ENCODE results near the gene STK17B. TPM values are rescaled to one million over a fixed set of nuclear protein-coding genes. Genes with fewer than 3 reads are reported as not detected.

Gene STK17B
- total RNA-seq: 100 to 1,000 TPM; 141 to 143 TPM

DNA sequence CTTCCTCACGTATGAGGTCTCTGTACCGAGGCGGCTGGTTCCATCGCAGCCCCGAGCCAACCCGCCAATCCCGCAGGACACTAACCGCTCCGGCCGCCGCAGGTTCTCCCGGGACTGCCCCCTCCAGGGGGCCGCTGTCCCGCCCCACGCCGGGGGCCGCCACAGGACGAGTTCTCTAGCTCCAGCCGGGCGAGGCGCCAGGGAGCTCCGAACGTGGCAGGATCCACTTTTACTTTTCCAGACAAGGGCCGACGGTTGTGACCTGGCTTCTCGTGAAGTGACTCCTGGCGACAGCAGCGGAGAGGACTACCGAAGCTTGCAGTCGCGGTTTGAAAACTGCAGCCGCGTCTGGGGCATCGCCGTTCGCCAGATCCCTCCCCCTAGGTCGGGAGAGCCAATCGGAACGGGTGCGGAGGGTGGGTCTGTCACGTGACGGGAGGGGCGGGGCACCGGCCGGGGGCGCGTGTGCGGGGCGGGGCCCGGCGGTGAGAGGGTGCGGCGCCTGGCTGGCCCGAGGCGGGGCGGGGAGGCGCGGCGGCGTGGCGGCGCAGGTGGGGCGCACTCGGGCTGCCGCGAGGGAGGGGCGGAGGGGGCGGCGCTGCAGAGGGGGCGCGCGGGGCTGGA lies at the start of gene STK17B:
Gene STK17B (minus strand): TSS at position 331 of the 624 bp plus-strand sequence. CDS start 8,195 bp downstream, outside the sequence.
- Mint-ChIP-seq H3K9me3 (no peaks in the 10 kb centered on the region), H3K27ac (peak within 1 kb of the TSS; percentile 92), H3K4me3 (peak within 1 kb of the TSS; percentile 93), H3K4me1 (ENCODE audit: low read depth) (peaks cover 34% of the 10 kb centered on the region), H3K27me3 (ENCODE audit: low read depth) (no peaks in the 10 kb centered on the region), H3K36me3 (ENCODE audit: low read depth) (peaks cover 37% of the 10 kb centered on the region)
- intact Hi-C loops (cut with micrococcal nuclease): loop anchor here (1.0 to 10.0 kb wide), 7 partner anchors 15 to 1263 kb away; partner anchors contain the start of genes SF3B1 and SLC39A10
- CTCF ChIA-PET: interaction anchor here (0.9 to 1.8 kb wide), 5 partner anchors 9 to 105 kb away, joined by 3 to 5 read pairs (median 4); no protein-coding TSS in a partner anchor
- DNase-seq: peak; percentile 98

DNA sequence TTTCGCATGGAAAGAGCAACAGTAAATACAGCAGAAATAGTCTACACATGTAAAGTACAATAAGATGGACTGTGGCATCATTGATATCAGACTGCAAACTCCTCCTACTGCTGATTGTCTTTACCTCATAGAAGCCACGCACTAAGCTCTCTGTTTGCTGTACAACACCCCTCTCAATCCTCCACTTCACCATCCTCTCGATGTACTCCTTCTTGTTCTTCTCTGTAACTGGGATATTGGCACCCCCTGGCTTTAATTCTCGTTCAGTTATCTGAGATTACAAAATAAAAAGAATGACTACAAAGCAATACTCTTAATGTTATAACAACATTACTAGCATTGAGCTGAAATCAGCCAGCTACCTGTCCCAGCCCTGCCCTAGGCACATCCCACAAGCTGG lies 49.3 kb upstream of the STK17B start:
- Mint-ChIP-seq H3K4me1 (ENCODE audit: low read depth) (peaks cover 81% of the 10 kb centered on the region), H3K9me3 (no peaks in the 10 kb centered on the region), H3K27me3 (ENCODE audit: low read depth) (no peaks in the 10 kb centered on the region), H3K27ac (peak overlapping the region; percentile 0), H3K4me3 (peak overlapping the region; percentile 13), H3K36me3 (ENCODE audit: low read depth) (no peaks in the 10 kb centered on the region)
- intact Hi-C loops (cut with micrococcal nuclease): loop anchor here (1.0 to 5.0 kb wide), 7 partner anchors 9 to 232 kb away; no protein-coding TSS in a partner anchor
- CTCF ChIA-PET: interaction anchor here (0.6 to 5.6 kb wide), 20 partner anchors 9 to 233 kb away, joined by 3 to 52 read pairs (median 4); no protein-coding TSS in a partner anchor
- DNase-seq: peak; percentile 55

DNA sequence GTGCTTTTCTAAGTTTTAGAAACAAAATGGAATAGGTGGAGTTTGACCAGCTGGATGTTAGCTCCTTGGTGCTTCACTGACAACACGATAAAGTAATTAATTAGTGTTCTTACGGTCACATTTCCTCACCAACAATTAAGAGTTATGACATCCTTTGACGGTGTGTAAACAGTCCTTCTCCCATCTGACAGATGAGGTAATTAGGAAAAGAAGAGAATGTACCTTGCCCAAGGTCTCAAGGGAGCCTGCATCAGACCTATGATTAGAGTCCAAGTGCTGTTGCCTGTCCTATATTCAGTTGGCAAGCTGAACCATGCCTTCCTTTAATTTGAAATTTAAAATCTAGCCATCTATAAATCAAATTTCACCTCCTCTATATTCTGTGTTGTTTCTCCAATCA lies 48.3 kb upstream of the STK17B start:
- H3K4me1 Mint-ChIP-seq (ENCODE audit: low read depth): peaks cover 78% of the 10 kb centered on the region

DNA sequence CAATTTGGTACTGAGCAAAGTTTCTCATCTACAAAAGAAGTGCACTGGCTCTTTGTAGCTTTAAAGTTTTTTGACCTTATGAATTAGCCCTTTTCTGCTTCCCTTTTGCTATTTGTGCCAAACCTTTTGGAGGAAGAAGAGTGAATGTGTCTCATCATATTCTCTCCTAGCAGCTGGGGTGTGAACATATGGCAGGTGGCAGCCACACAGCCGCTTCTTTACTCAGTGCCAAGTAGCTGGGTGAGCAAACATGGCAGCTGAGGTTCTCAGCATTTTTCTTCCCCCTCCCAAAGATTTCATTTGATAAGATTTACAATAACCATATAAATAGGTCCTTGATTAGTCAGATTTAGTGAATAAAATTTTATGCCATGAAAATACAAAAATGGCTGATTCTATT lies 46.7 kb upstream of the STK17B start:
- Mint-ChIP-seq H3K9me3 (no peaks in the 10 kb centered on the region), H3K36me3 (ENCODE audit: low read depth) (no peaks in the 10 kb centered on the region), H3K27me3 (ENCODE audit: low read depth) (no peaks in the 10 kb centered on the region), H3K4me3 (no peak overlapping the region), H3K27ac (peak overlapping the region; percentile 56), H3K4me1 (ENCODE audit: low read depth) (peaks cover 77% of the 10 kb centered on the region)
- CTCF ChIA-PET: interaction anchor here (0.8 to 2.8 kb wide), 5 partner anchors 16 to 47 kb away, joined by 3 to 8 read pairs (median 4); partner anchors contain the start of gene STK17B
- intact Hi-C loops (cut with micrococcal nuclease): no loop called here
- no peak for DNase-seq

More for the DNA sequence above, 48.3 kb upstream of the STK17B start:
- no peaks in the 10 kb centered on the region for H3K27me3 Mint-ChIP-seq (ENCODE audit: low read depth)
- no peak for DNase-seq
- CTCF ChIA-PET: interaction anchor here (0.7 to 5.6 kb wide), 14 partner anchors 9 to 141 kb away, joined by 3 to 52 read pairs (median 4); no protein-coding TSS in a partner anchor
- no peak overlapping the region for H3K27ac Mint-ChIP-seq
- H3K36me3 Mint-ChIP-seq (ENCODE audit: low read depth): no peaks in the 10 kb centered on the region
- H3K9me3 Mint-ChIP-seq: no peaks in the 10 kb centered on the region
- no peak overlapping the region for H3K4me3 Mint-ChIP-seq
- intact Hi-C loops (cut with micrococcal nuclease): loop anchor here (1.0 to 5.0 kb wide), 7 partner anchors 8 to 233 kb away; no protein-coding TSS in a partner anchor

DNA sequence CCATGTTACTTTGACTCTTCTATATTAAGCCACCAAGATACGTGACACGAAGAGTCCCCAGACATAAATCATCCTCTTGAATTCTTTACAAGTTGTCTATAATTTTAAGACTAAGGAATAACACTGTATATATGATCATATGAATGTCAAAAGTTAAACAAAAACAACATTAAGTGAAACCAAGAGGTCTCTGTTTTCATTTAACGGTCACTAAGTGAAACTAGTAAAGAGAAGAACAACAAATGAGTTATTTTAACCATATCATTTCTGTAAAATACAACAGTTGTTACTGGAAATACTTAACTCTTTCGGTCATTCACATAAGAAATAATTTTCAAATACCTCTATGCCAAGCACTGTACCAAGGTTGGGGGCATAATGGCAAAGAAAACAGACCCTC lies 45.7 kb upstream of the STK17B start:
- Mint-ChIP-seq H3K36me3 (ENCODE audit: low read depth) (peaks cover 3% of the 10 kb centered on the region), H3K27me3 (ENCODE audit: low read depth) (no peaks in the 10 kb centered on the region), H3K4me3 (no peak overlapping the region), H3K4me1 (ENCODE audit: low read depth) (peaks cover 81% of the 10 kb centered on the region), H3K9me3 (no peaks in the 10 kb centered on the region), H3K27ac (no peak overlapping the region)
- DNase-seq: no peak
- intact Hi-C loops (cut with micrococcal nuclease): no loop called here
- CTCF ChIA-PET: interaction anchor here (0.8 to 2.4 kb wide), 2 partner anchors 11 to 42 kb away, joined by 4 to 9 read pairs; no protein-coding TSS in a partner anchor

DNA sequence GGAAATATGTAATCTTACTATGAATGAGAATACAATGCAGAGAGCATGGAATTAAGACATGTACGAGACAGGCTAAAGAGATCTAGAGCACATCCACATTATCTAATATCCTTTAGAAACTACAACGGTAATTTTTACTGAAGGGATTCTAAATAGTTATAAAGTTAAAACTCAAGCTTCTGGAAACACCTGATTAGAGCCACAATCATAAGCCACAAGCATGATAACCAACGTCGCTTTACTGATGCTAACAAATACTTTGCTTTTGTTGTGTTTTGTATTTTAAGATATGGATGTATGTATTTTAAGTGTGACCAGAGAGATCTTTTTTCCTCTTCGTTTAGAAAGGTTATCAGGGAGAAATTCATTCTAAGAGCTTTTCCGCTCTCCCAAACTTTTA lies 44.0 kb upstream of the STK17B start:
- Mint-ChIP-seq H3K27me3 (ENCODE audit: low read depth) (no peaks in the 10 kb centered on the region), H3K4me1 (ENCODE audit: low read depth) (peaks cover 84% of the 10 kb centered on the region), H3K4me3 (no peak overlapping the region), H3K36me3 (ENCODE audit: low read depth) (peaks cover 6% of the 10 kb centered on the region), H3K9me3 (no peaks in the 10 kb centered on the region), H3K27ac (no peak overlapping the region)
- intact Hi-C loops (cut with micrococcal nuclease): no loop called here
- CTCF ChIA-PET: interaction anchor here (0.6 to 2.4 kb wide), 2 partner anchors 13 to 74 kb away, joined by 3 to 9 read pairs; no protein-coding TSS in a partner anchor
- DNase-seq: no peak

DNA sequence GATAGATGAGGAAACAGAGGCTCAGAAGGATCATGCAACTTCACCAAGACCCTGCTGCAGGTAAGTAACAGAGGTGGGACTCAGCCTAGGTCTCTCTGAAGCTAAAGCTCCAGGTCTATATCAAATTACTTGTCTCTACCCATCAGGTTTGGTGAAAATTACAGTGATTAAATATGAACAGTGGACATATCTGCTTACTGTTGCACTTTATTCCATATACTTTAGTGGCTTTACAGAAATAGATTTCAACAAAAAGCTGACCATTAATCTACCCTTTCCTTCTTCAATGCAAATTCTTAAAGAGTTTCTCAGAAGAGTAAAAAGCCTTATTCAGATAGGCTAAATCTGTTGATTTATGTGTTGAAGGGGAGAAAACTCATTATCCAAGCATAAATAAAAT lies 42.8 kb upstream of the STK17B start:
- Mint-ChIP-seq H3K27ac (peak overlapping the region; percentile 16), H3K9me3 (no peaks in the 10 kb centered on the region), H3K27me3 (ENCODE audit: low read depth) (no peaks in the 10 kb centered on the region), H3K4me1 (ENCODE audit: low read depth) (peaks cover 82% of the 10 kb centered on the region), H3K4me3 (no peak overlapping the region), H3K36me3 (ENCODE audit: low read depth) (peaks cover 6% of the 10 kb centered on the region)
- CTCF ChIA-PET: interaction anchor here (0.6 to 1.9 kb wide), 6 partner anchors 10 to 71 kb away, joined by 3 to 6 read pairs (median 4); no protein-coding TSS in a partner anchor
- DNase-seq: no peak
- intact Hi-C loops (cut with micrococcal nuclease): no loop called here

DNA sequence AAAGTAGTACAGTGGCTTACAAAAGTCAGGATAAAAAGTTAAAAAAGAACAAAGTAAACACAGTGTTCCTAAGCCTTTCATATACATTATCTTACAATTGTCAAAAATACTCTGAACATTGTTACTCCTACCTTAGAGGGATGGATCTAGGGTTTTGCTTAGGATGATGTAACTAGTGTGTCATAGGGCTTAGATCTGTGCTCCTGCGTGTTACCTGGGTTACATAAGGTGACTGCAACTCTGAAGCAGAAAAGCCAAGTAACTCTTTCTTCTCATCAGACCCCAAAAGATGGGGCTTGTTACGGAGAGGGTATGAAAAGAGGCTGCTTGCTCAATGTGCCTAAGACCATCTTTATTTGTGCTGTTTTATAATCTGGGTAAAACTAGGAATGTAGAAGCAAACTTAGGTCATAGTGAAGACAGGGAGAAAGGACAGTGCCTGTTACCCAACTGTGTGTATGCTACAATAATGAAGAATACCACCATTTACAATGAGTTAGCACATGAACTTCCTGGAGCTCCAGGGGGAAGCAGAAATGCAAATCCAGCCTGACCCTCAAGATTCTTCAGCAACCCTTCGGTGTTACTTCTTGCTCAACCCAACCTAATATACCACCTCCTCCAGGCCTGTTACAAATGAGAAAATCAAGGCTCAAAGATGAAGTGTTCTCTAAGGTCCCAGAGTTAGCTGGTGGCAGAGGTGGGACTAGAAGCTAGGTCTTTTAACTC lies 42.0 kb upstream of the STK17B start:
- Mint-ChIP-seq H3K36me3 (ENCODE audit: low read depth) (peaks cover 6% of the 10 kb centered on the region), H3K4me3 (no peak overlapping the region), H3K9me3 (no peaks in the 10 kb centered on the region), H3K27ac (peak overlapping the region; percentile 66), H3K27me3 (ENCODE audit: low read depth) (no peaks in the 10 kb centered on the region), H3K4me1 (ENCODE audit: low read depth) (peaks cover 83% of the 10 kb centered on the region)
- intact Hi-C loops (cut with micrococcal nuclease): no loop called here
- CTCF ChIA-PET: interaction anchor here (1.2 to 1.9 kb wide), 4 partner anchors 11 to 70 kb away, joined by 3 to 6 read pairs (median 5); no protein-coding TSS in a partner anchor
- DNase-seq: no peak

DNA sequence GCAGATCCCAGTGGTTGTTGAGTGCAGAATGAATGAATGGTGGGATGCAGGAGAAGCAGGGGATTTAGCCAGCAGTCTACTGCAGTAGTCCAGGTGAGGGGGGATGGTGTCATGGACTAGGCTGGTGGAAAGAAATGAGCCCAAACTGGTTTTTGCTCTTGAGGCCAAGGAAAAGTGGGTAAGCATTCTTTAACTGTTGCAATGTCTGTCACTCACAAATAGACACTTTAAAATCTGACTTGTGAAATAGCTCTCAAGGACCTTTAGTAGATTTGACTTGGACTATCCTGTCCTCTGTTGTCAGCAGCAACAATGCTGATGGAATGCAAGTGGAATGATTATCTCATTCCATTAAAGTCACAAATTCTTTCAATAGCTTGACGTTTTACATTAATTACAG lies 37.5 kb upstream of the STK17B start:
- intact Hi-C loops (cut with micrococcal nuclease): no loop called here
- DNase-seq: no peak
- Mint-ChIP-seq H3K4me3 (no peak overlapping the region), H3K9me3 (no peaks in the 10 kb centered on the region), H3K4me1 (ENCODE audit: low read depth) (peaks cover 52% of the 10 kb centered on the region), H3K27ac (no peak overlapping the region), H3K36me3 (ENCODE audit: low read depth) (peaks cover 6% of the 10 kb centered on the region), H3K27me3 (ENCODE audit: low read depth) (no peaks in the 10 kb centered on the region)
- CTCF ChIA-PET: interaction anchor here (0.6 to 1.4 kb wide), 3 partner anchors 12 to 67 kb away, joined by 3 to 4 read pairs (median 3); no protein-coding TSS in a partner anchor

DNA sequence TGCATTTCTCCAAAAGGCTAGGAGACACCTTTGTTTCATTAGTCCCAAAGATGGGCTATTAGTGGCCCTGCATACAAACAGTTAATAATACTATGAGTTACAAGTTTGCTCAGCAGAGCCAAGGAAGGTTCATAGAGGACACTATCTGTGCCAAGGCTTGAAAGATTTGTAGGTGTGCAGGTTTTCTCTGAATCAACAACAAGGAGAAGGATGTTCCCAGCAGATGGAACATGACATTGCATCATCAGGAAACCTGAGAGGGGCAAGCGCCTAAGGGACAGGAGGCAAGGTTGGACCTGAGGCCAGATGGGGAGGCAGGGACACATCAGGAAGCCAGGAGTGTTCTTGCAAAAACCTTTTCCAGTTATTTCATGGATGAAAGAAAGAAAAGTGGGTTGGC lies 35.4 kb upstream of the STK17B start:
- peaks cover 3% of the 10 kb centered on the region for H3K36me3 Mint-ChIP-seq (ENCODE audit: low read depth)
- H3K4me1 Mint-ChIP-seq (ENCODE audit: low read depth): peaks cover 36% of the 10 kb centered on the region
- intact Hi-C loops (cut with micrococcal nuclease): no loop called here
- H3K27ac Mint-ChIP-seq: no peak overlapping the region
- no peaks in the 10 kb centered on the region for H3K9me3 Mint-ChIP-seq
- H3K27me3 Mint-ChIP-seq (ENCODE audit: low read depth): no peaks in the 10 kb centered on the region
- H3K4me3 Mint-ChIP-seq: no peak overlapping the region
- CTCF ChIA-PET: no interaction called here
- DNase-seq: no peak

DNA sequence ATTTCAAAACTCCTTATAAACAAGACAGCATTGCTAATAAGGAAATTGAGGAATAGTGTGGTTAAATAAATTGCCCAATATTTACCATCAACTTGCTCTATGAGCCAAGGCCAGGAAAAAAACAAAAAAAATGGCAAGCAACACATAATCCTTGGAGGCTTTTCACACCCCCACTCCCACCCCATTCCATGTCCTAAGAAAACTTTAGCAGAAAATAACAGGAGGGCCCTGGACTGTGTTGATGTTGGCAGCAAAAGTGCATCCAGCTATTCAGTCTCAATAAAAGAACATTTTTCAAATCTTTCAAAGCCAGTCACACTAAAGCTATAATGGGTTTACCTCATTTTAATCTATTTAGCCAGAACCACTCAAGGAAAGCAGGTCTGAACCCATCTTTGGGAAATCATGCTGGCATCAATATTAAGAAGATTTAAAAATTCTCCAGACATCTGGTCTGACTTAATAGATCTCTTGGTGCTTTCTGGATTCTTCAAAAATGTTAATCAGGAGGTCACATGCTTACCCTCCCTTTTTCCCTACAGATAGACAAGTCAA lies 34.6 kb upstream of the STK17B start:
- no peak for DNase-seq
- H3K4me1 Mint-ChIP-seq (ENCODE audit: low read depth): peaks cover 37% of the 10 kb centered on the region
- intact Hi-C loops (cut with micrococcal nuclease): loop anchor here (1.0 kb wide), 2 partner anchors 36 to 171 kb away; no protein-coding TSS in a partner anchor
- peaks cover under 1% of the 10 kb centered on the region for H3K36me3 Mint-ChIP-seq (ENCODE audit: low read depth)
- H3K27ac Mint-ChIP-seq: no peak overlapping the region
- H3K27me3 Mint-ChIP-seq (ENCODE audit: low read depth): no peaks in the 10 kb centered on the region
- H3K4me3 Mint-ChIP-seq: no peak overlapping the region
- H3K9me3 Mint-ChIP-seq: no peaks in the 10 kb centered on the region
- CTCF ChIA-PET: interaction anchor here (0.8 to 2.4 kb wide), 5 partner anchors 13 to 71 kb away, joined by 3 to 7 read pairs (median 5); no protein-coding TSS in a partner anchor
